Mucosa of descending colon (tissue), 3 donors: ENCODE data around the gene PIEZO2. TPM values are rescaled to one million over a fixed set of nuclear protein-coding genes. Genes with fewer than 3 reads are reported as not detected.
"Not testable (repeated sequence)": the region's sequence is repeated elsewhere in the genome, so short reads cannot be mapped to it uniquely, and the experiment has no call there.

Experiments used
- ATAC-seq: fragments of 200-7000 bp; cut with Tn5 transposase; one replicate; pipeline ENCODE4 v1.9.1; 2020; ENCODE audit warnings: mild to moderate bottlenecking, moderate library complexity
- DNase-seq, 3 donors: peaks; one replicate each; pipeline ENCODE4 v3.0.0-alpha.2; 2020
- H3K36me3 ChIP-seq: fragments of 200-600 bp; one replicate; pipeline ENCODE4 v1.8.0; 2021; ENCODE audit warnings: low read depth, mild to moderate bottlenecking
- H3K4me1 ChIP-seq: fragments of 200-600 bp; one replicate; pipeline ENCODE4 v1.8.0; 2021; ENCODE audit warnings: low read depth, mild to moderate bottlenecking
- H3K4me3 ChIP-seq: fragments of 200-600 bp; one replicate; pipeline ENCODE4 v1.8.0; 2021; ENCODE audit warnings: mild to moderate bottlenecking
- H3K9me3 ChIP-seq: fragments of 200-600 bp; one replicate; pipeline ENCODE4 v1.8.0; 2021; ENCODE audit warnings: mild to moderate bottlenecking
- CTCF ChIP-seq: fragments of 200-600 bp; IDR thresholded peaks from one replicate; pipeline ENCODE4 v1.8.0; 2022; ENCODE audit warnings: antibody characterized with exemption, mild to moderate bottlenecking
- intact Hi-C, 2 donors: fragments of 100-400 bp; cut with DNase I in 1 of 2; cut with micrococcal nuclease in 1 of 2; formaldehyde crosslinking; loops; one replicate each; pipeline versions ENCODE4 v1.11.0 to v1.11.1; 2022; cut with DNase I, micrococcal nuclease
- long read RNA-seq, 2 donors: library from polyadenylated mRNA; unstranded; transcript quantifications; one replicate each; pipeline ENCODE4 v2.0.0, GENCODE V29; 2019 to 2021
- total RNA-seq, 3 donors: library from RNA; stranded (reverse); fragmentation: NEBNext Ultra II Directional in 2 of 3; extraction: Animal tissue kit (Norgen Biotek cat#: 25700) in 2 of 3; gene quantifications; one replicate each; pipeline versions ENCODE4 v1.2.1 to v1.2.4, GENCODE V29; 2021 to 2023
- donor health status: DM: no; HTN: no; CAD: no; lungs with moderate emphysema.
- donor health status: DM: no; HTN: no; CAD: no.
- donor health status: DM: no; HTN: yes; CAD: no.

PIEZO2 gene
- total RNA-seq, result 10 to 100 TPM in 1 of 3 donors, 1 to 10 TPM in 2; 1.0 to 18.9 (median 1.4) TPM
- long read RNA-seq, donor 1, partial matches to known transcripts, result 5 of 8 reads
- long read RNA-seq, donor 1, other reads (novel, unspliced or antisense), result 3 of 8 reads
- long read RNA-seq, donor 2, result 0 reads

DNA sequence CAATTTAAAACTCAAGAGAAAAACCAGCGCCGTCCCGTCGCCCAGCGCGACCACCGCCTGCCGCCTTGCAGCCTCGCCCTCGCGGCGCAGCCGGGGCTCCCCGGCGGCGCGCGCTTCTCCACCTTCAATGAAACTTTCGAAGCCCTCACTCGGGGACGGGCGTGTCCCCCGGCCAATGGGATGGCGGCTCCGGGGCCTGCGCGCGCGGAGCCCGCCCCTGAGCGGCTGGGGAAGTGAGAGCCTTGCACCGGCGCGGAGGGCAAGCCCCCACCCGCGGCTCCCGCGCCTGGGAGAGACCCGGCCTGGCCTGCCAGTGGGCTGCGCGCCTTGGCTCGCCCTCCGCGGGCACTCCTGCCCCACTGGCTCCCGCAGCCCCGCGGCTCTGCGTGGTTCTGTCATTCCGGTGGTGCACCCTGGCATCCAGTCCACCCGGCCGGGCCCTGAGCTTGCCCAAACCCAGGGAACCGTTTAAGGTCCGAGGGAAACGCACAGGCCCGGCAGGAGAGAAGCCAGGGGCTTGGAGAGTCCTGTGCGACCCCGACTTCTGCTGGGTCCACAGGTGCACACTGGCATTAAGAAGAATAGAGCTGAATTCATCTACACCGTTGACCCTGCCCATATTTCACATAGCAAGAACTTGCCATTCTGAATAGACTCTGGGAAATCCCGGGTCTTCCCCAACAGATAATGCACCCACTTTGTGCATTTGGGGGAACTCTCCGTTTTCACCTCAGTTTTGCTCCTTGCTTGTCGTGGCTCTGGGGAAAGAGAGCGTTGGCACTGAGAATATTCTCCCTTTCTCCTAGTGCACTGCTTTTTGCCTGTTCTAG is at the start of gene PIEZO2:
TSS of gene PIEZO2 (minus strand) at position 129 of the 830 bp plus-strand sequence. CDS start 981 bp downstream, outside the sequence.
- intact Hi-C loops, result no loop called here
- H3K4me1 ChIP-seq, result no peaks in the 10 kb centered on the region
- H3K4me3 ChIP-seq, result no peak within 1 kb of the TSS
- peak; percentile 70 for ATAC-seq
- no peak for TF ChIP-seq CTCF
- H3K9me3 ChIP-seq, result no peaks in the 10 kb centered on the region
- H3K36me3 ChIP-seq, result no peaks in the 10 kb centered on the region
- peak; percentile 31 to 54 (median 50) for DNase-seq

DNA sequence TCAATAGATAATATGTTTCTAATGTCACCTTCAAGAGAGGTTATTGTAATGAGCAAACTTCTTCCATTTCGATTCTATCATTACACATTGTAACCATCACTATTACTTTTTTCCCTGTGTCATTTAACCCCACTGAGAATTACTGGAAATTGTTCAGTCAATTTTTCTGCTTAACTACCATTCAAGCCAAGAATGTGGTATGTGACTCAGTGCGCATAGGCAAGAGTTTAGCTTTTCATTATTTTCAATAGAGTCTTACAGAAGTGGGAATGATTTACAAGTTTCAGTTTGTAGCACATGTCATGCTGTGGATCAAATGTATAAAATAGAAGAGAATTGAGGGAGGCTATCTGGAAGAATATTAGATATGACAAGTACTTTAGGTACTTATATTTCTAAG is 34.3 kb upstream of the PIEZO2 start:
- ATAC-seq (no peak), DNase-seq (no peak)
- H3K4me3 ChIP-seq, result no peak overlapping the region
- intact Hi-C loops, result no loop called here
- H3K4me1 ChIP-seq, result no peaks in the 10 kb centered on the region
- H3K9me3 ChIP-seq, result no peaks in the 10 kb centered on the region
- no peak for TF ChIP-seq CTCF
- no peaks in the 10 kb centered on the region for H3K36me3 ChIP-seq

DNA sequence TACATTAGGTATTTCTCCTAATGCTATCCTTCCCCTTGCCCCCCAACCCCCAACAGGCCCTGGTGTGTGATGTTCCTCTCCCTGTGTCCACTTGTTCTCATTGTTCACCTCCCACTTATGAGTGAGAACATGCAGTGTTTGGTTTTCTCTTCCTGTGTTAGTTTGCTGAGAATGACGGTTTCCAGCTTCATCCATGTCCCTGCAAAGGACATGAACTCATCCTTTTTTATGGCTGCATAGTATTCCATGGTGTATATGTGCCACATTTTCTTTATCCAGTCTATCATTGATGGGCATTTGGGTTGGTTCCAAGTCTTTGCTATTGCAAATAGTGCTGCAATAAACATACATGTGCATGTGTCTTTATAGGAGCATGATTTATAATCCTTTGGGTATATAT is 32.3 kb upstream of the PIEZO2 start:
- ATAC-seq, result not testable (repeated sequence)

GRCh38 chr18:11179959-11180519 is 30.7 kb upstream of the PIEZO2 start:
- no peaks in the 10 kb centered on the region for H3K9me3 ChIP-seq
- H3K4me1 ChIP-seq, result no peaks in the 10 kb centered on the region
- H3K4me3 ChIP-seq, result no peak overlapping the region
- intact Hi-C loops, result no loop called here
- no peaks in the 10 kb centered on the region for H3K36me3 ChIP-seq
- TF ChIP-seq CTCF, result no peak
- no peak for ATAC-seq
- no peak for DNase-seq

More for the DNA sequence above, 32.3 kb upstream of the PIEZO2 start:
- H3K4me3 ChIP-seq, H3K4me1 ChIP-seq, H3K9me3 ChIP-seq, intact Hi-C loops, DNase-seq, H3K36me3 ChIP-seq: not testable (repeated sequence)

DNA sequence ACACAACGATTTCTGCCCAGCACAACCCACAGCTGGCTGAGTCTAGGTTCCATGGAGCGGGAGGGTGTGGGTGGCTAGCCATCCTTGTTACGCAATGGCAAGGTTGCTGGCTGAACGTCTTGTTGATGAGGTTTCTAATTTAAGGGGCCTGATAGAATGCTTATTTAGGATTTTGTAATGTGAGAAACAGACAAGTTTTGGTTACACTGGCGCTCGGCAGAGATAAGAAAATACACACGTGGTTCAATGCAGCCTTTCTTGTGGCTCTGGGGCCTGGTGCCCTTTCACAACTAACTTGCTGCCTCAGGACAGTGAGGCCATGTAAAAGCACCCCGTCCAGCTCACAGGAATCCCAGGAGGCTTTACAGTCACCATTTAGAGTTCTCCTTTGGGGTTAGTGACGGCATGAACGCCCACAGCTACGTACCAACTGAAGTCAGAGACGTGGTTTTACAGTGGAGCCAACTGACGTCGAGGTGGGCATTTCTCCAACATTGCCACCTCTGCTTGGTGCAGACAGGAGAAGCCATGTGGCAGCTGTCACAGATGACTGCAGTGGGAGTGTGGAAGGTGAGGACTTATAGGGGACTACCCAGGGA is 29.7 kb upstream of the PIEZO2 start:
- intact Hi-C loops, result no loop called here
- no peak for TF ChIP-seq CTCF
- H3K4me1 ChIP-seq, result no peaks in the 10 kb centered on the region
- no peak overlapping the region for H3K4me3 ChIP-seq
- no peak for ATAC-seq
- no peaks in the 10 kb centered on the region for H3K36me3 ChIP-seq
- no peaks in the 10 kb centered on the region for H3K9me3 ChIP-seq
- DNase-seq, result no peak

GRCh38 chr18:11177382-11177781 is 28.0 kb upstream of the PIEZO2 start:
- TF ChIP-seq CTCF, result no peak
- ATAC-seq, result no peak
- no peaks in the 10 kb centered on the region for H3K36me3 ChIP-seq
- no peak for DNase-seq
- intact Hi-C loops, result no loop called here
- no peaks in the 10 kb centered on the region for H3K4me1 ChIP-seq
- no peak overlapping the region for H3K4me3 ChIP-seq
- H3K9me3 ChIP-seq, result peaks cover 3% of the 10 kb centered on the region
